Cardiac fibroblast (primary cell): ENCODE results near the gene PIGN.

Experiments
- DNase-seq, 2 donors: peaks; one replicate each; pipeline versions ENCODE4 v3.0.0 to v3.0.0-alpha.2; 2010; ENCODE audit warnings: low read depth in 2 of 2
- H3K4me3 ChIP-seq, 2 donors: replicated peaks in 1 of 2; 1 replicate in 1 of 2; 2 replicates in 1 of 2; pipeline ENCODE4 v1.5.1; 2011; ENCODE audit warnings: low read depth in 2 of 2, low read length in 2 of 2, mild to moderate bottlenecking in 2 of 2, moderate library complexity in 1 of 2
- CTCF ChIP-seq: IDR thresholded peaks from one replicate; pipeline ENCODE4 v1.5.1; 2011; ENCODE audit warnings: low read depth, mild to moderate bottlenecking, low read length, inconsistent platforms

Gene PIGN

DNA sequence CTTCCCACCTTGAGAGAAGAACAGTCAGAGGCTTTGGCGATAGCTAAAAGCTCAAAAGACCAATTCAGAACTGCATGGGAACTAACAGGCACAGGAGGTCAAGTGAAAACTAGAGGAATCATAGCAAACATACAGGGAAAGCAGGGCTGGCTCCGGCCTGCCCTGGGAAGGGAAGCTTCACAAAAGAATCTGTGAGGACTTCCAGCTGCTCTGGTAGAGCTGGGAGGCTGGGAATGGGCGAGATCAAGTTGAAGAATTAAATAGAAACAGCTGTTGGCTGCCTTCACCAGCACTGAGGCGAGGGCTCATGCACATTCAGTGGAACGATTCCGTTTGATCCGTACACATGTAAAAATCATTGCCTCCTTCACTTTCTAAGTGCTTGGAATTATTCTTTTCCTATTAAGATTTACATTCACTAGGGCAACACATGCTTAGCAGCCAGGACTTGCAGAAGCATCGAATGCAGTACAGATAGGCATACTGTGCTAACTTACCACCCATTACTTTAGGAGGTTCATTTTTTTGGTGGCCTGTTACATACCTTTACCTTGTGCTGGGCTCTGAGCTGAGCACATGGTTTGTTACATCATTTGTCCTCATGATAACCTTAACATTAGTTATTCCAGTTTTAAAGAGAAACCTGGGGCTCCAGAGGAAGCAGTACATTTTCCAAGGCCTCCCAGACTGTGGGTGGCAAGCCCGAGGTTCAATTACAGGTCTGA, 168.7 kb downstream of the PIGN start:
- no peak overlapping the region for H3K4me3 ChIP-seq
- peak; percentile 52 to 97 for DNase-seq
- TF ChIP-seq CTCF, result no peak

GRCh38 chr18:62017618-62018017, 169.2 kb downstream of the PIGN start:
- H3K4me3 ChIP-seq, result no peak overlapping the region
- DNase-seq, result no peak
- no peak for TF ChIP-seq CTCF

DNA sequence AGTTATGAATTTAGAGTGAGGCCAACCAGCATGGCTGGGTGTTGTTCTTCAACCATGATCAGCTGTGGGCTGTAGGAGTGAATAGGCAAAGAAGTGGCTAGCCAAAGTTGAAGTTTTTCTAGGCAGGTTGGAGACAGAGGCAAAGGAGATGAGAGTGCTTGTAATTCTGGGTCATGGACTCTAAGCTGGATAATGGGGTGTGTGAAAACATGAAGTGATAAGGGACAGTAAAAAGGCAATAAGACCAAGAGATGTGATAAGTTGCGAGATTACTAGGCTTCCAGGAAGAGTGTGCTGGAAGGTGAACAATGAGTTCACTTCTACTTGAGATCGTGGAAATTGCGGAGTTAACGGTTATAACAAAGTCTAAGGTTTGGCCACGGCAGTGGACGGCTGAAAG, 175.4 kb downstream of the PIGN start:
- no peak for TF ChIP-seq CTCF
- no peak overlapping the region for H3K4me3 ChIP-seq
- DNase-seq, result no peak

DNA sequence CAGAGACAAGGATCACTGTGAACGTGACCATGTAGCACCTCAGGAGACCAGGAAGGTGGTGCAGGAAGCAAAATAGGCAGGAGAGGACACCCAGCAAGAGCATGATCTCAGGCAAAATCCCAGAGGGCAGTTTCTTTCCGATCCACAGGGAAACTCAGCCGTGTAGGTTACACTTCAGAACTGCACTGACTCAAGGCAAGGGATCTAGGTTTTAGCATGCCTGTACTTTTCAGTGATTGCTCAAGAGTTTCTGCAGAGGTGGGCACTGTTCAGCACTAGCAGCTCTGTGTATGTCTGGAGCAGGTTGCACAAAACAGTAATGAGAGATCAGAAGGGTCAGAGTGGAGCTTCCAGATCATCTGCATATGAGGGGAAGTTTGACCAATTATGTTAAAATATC, 177.3 kb downstream of the PIGN start:
- H3K4me3 ChIP-seq, result no peak overlapping the region
- no peak for DNase-seq
- TF ChIP-seq CTCF, result no peak

DNA sequence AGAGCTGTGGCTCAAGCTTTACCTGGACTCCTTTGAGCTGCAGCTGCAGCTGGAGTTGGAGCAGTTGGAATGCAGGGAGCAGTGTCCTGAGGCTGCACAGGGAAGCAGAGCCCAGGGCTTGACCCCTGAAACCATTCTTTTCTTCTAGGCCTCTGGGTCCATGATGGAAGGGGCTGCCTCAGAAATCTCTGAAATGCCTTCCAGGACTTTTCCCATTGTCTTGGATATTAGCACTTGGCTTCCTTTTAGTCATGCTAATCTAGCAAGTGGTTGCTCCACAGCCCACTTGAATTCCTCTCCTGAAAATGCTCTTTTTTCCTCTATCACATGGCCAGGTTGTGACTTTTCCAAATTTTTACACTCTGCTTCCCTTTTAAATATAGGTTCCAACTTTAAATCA, 185.5 kb downstream of the PIGN start:
- DNase-seq, result no peak
- TF ChIP-seq CTCF, result no peak
- no peak overlapping the region for H3K4me3 ChIP-seq

DNA sequence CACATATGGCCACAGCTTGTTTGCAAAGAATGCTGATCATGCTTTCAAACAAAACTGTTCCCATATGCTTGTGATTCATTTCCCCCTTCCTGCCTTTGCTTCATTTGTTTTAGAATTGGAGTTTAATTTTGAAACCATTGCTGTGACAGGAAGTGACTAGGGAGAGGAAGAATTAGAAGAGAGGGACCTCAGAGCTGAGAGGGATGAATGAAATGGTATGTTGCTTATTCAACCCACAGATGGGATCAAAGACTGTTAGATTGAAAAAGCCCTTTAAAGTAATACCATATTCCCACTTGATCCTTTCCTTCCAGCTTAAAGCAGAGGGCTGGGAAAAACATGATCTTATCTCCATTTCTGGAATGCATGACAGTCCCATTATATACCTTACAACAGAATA, 187.9 kb downstream of the PIGN start:
- H3K4me3 ChIP-seq, result no peak overlapping the region
- TF ChIP-seq CTCF, result no peak
- DNase-seq, result peak; percentile 73 to 94

DNA sequence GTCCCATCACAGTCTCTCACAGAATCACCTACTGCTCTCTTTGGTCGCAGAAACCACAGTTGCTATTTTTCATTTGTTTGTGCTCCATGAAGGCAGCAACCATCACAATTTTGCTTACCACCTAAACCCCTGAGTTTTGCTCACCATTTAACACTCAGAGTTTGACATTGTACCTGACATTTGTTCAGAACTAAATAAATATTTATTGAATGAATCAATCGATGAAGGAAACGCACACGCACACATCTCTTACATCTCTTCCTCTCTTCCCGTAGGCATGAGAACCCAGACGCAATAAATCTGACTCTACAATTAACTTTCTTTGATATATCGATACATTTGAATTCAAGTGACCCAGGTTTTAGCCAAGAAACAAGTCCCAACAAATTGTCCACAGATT, 188.5 kb downstream of the PIGN start:
- no peak for TF ChIP-seq CTCF
- no peak overlapping the region for H3K4me3 ChIP-seq
- DNase-seq, result no peak
